ENCODE data around the gene ART5. TPM values are rescaled to one million over a fixed set of nuclear protein-coding genes. Genes with fewer than 3 reads are reported as not detected.
"Not testable (repeated sequence)": the region's sequence is repeated elsewhere in the genome, so short reads cannot be mapped to it uniquely, and the experiment has no call there.

Gene ART5
- total RNA-seq, 1 experiment from 2014 or later, result 7.9 TPM

- Histone ChIP-seq H3K27me3 (ENCODE audit: insufficient read depth, low read length) (no peaks in the 10 kb centered on the region), H3K27ac (ENCODE audit: insufficient read length, low read depth, low read length) (no peak within 1 kb of the TSS), H3K9ac (ENCODE audit: extremely low read depth, insufficient read length, low read length) (no peak within 1 kb of the TSS), H2BK120ac (ENCODE audit: low read depth, low read length, poor library complexity, severe bottlenecking) (no peak within 1 kb of the TSS), H3K56ac (ENCODE audit: insufficient read length, low read depth, low read length) (no peak within 1 kb of the TSS), H3K14ac (ENCODE audit: insufficient read depth, low read length) (no peak within 1 kb of the TSS), H2AFZ (ENCODE audit: low read length) (no peak within 1 kb of the TSS), H2AK5ac (ENCODE audit: insufficient read length, low read length) (no peak within 1 kb of the TSS), H2BK12ac (ENCODE audit: insufficient read length, low read depth, low read length) (no peak within 1 kb of the TSS), H4K20me1 (ENCODE audit: control insufficient read depth, insufficient read depth, insufficient read length) (no peaks in the 10 kb centered on the region), H3K79me2 (ENCODE audit: insufficient read depth, low read length) (no peaks in the 10 kb centered on the region), H2BK20ac (ENCODE audit: low read depth, low read length, poor library complexity, severe bottlenecking) (no peak within 1 kb of the TSS), H3K4ac (ENCODE audit: low read depth, low read length) (no peak within 1 kb of the TSS), H3K4me1 (ENCODE audit: insufficient read depth, low read length) (no peaks in the 10 kb centered on the region), H3K4me2 (ENCODE audit: insufficient read depth, insufficient read length, low read length) (no peak within 1 kb of the TSS), H3K18ac (ENCODE audit: insufficient read length, low read depth, low read length) (no peak within 1 kb of the TSS), H3K23me2 (ENCODE audit: insufficient read length, low read depth, low read length, poor library complexity, severe bottlenecking) (peaks cover 13% of the 10 kb centered on the region), H2BK15ac (ENCODE audit: low read depth, low read length) (no peak within 1 kb of the TSS), H3K23ac (ENCODE audit: insufficient read length, low read depth, low read length) (no peak within 1 kb of the TSS), H4K8ac (replicated peaks; ENCODE audit: insufficient read length, low read depth, low read length) (no peak within 1 kb of the TSS), H3K79me1 (ENCODE audit: insufficient read depth, low read depth, low read length, poor library complexity, severe bottlenecking) (no peaks in the 10 kb centered on the region), H4K91ac (ENCODE audit: insufficient read length, low read depth, low read length) (no peak within 1 kb of the TSS), H4K5ac (ENCODE audit: insufficient read length, low read depth, low read length) (no peak within 1 kb of the TSS), H3T11ph (ENCODE audit: low read length) (no peak within 1 kb of the TSS), H3K9me3 (ENCODE audit: control insufficient read depth, low read depth, low read length) (no peaks in the 10 kb centered on the region), H2BK5ac (ENCODE audit: insufficient read length, low read length) (no peak within 1 kb of the TSS)
- TF ChIP-seq, protein P1, sequence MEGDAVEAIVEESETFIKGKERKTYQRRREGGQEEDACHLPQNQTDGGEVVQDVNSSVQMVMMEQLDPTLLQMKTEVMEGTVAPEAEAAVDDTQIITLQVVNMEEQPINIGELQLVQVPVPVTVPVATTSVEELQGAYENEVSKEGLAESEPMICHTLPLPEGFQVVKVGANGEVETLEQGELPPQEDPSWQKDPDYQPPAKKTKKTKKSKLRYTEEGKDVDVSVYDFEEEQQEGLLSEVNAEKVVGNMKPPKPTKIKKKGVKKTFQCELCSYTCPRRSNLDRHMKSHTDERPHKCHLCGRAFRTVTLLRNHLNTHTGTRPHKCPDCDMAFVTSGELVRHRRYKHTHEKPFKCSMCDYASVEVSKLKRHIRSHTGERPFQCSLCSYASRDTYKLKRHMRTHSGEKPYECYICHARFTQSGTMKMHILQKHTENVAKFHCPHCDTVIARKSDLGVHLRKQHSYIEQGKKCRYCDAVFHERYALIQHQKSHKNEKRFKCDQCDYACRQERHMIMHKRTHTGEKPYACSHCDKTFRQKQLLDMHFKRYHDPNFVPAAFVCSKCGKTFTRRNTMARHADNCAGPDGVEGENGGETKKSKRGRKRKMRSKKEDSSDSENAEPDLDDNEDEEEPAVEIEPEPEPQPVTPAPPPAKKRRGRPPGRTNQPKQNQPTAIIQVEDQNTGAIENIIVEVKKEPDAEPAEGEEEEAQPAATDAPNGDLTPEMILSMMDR (conservative IDR thresholded peaks at IDR 0.05), result no peak
- no CpG with 5 or more reads among the region's 4 CpGs for WGBS (ENCODE audit: extremely low coverage, insufficient read length, low lambda C conversion rate)
- H3K4me1 Mint-ChIP-seq, result peaks cover 19 to 20% of the 10 kb centered on the region in 2 experiments
- H3K27me3 Mint-ChIP-seq (ENCODE audit: low read depth), result peaks cover 44% of the 10 kb centered on the region
- H3K4me3 Mint-ChIP-seq, result peak within 1 kb of the TSS in 1 of 2 experiments; percentile 10; a peak in 1 of 5 replicates
- peaks cover 27 to 36% of the 10 kb centered on the region in 2 experiments for H3K9me3 Mint-ChIP-seq
- peaks cover 7 to 27% (median 13%) of the 10 kb centered on the region in 3 experiments for H3K36me3 Mint-ChIP-seq (ENCODE audit: insufficient read depth in 1 of 3, low read depth in 3 of 3)
- DNase-seq, result no peak
- no peak within 1 kb of the TSS for H3K27ac Mint-ChIP-seq
Measured at GRCh38 chr11:3644817-3645235, 3.0 kb upstream of the ART5 start, which contains the start of gene ART1. ART1 (plus strand) TSS chr11:3645128; CDS start chr11:3659214, 14,086 bp downstream.

GRCh38 chr11:3643102-3643546, 1.3 kb upstream of the ART5 start:
- DNase-seq, result peak; percentile 42
- H3K4me1 ChIP-seq (ENCODE audit: insufficient read depth, low read length), result not testable (repeated sequence)
- H3K4me1 Mint-ChIP-seq, result peaks cover 12 to 13% of the 10 kb centered on the region in 2 experiments

More at GRCh38 chr11:3643102-3643546, 1.3 kb upstream of the ART5 start:
- peaks cover 13% of the 10 kb centered on the region for H3K23me2 ChIP-seq (ENCODE audit: insufficient read length, low read depth, low read length, poor library complexity, severe bottlenecking)
- Mint-ChIP-seq H3K4me3 (peak overlapping the region; percentile 73 to 91), H3K27ac (peak overlapping the region in 2 of 3 experiments; percentile 96 to 99; a peak in 2 of 7 replicates), H3K36me3 (ENCODE audit: insufficient read depth in 1 of 3, low read depth in 3 of 3) (peaks cover 8 to 22% (median 11%) of the 10 kb centered on the region in 3 experiments; a peak in 6 of 7 replicates), H3K9me3 (peaks cover 16 to 22% of the 10 kb centered on the region in 2 experiments), H3K27me3 (ENCODE audit: low read depth) (peaks cover 30% of the 10 kb centered on the region)
- H2AFZ ChIP-seq (ENCODE audit: low read length); H2BK5ac ChIP-seq (ENCODE audit: insufficient read length, low read length); H4K20me1 ChIP-seq (ENCODE audit: control insufficient read depth, insufficient read depth, insufficient read length); H3K79me1 ChIP-seq (ENCODE audit: insufficient read depth, low read depth, low read length, poor library complexity, severe bottlenecking); H3K27ac ChIP-seq (ENCODE audit: insufficient read length, low read depth, low read length); H3K14ac ChIP-seq (ENCODE audit: insufficient read depth, low read length); H4K5ac ChIP-seq (ENCODE audit: insufficient read length, low read depth, low read length); H2AK5ac ChIP-seq (ENCODE audit: insufficient read length, low read length); H2BK15ac ChIP-seq (ENCODE audit: low read depth, low read length); H2BK12ac ChIP-seq (ENCODE audit: insufficient read length, low read depth, low read length); H2BK20ac ChIP-seq (ENCODE audit: low read depth, low read length, poor library complexity, severe bottlenecking); H3K56ac ChIP-seq (ENCODE audit: insufficient read length, low read depth, low read length); H3K9me3 ChIP-seq (ENCODE audit: control insufficient read depth, low read depth, low read length); H3K9ac ChIP-seq (ENCODE audit: extremely low read depth, insufficient read length, low read length); H3K18ac ChIP-seq (ENCODE audit: insufficient read length, low read depth, low read length); H3K79me2 ChIP-seq (ENCODE audit: insufficient read depth, low read length); H3K27me3 ChIP-seq (ENCODE audit: insufficient read depth, low read length); H3K23ac ChIP-seq (ENCODE audit: insufficient read length, low read depth, low read length); H4K8ac ChIP-seq (replicated peaks; ENCODE audit: insufficient read length, low read depth, low read length); H3T11ph ChIP-seq (ENCODE audit: low read length); H2BK120ac ChIP-seq (ENCODE audit: low read depth, low read length, poor library complexity, severe bottlenecking); H3K4ac ChIP-seq (ENCODE audit: low read depth, low read length); H4K91ac ChIP-seq (ENCODE audit: insufficient read length, low read depth, low read length): not testable (repeated sequence)
- WGBS (ENCODE audit: extremely low coverage, insufficient read length, low lambda C conversion rate), result no CpG with 5 or more reads among the region's 11 CpGs
- H3K4me2 ChIP-seq (ENCODE audit: insufficient read depth, insufficient read length, low read length), result peak overlapping the region; percentile 82

All from H9 (cell line).